HL-60 (cell line): ENCODE data around the gene PAX5.
"Not testable (repeated sequence)": the region's sequence is repeated elsewhere in the genome, so short reads cannot be mapped to it uniquely, and the experiment has no call there.

Experiments used
- DNase-seq, 2 experiments: peaks; one replicate each; pipeline ENCODE4 v3.0.0-alpha.2; 2010 to 2020; ENCODE audit warnings: low read depth in 1 of 2, low spot score in 1 of 2
- H3K27ac ChIP-seq: fragments of 250-450 bp; sonication (Bioruptor Pico); replicated peaks from 2 replicates; pipeline ENCODE4 v1.5.1; 2020; ENCODE audit warnings: mild to moderate bottlenecking, moderate library complexity
- H3K27me3 ChIP-seq: fragments of 250-450 bp; sonication (Bioruptor Pico); 2 replicates; pipeline ENCODE4 v1.5.1; 2021; ENCODE audit warnings: mild to moderate bottlenecking, moderate library complexity; ENCODE audit not compliant: insufficient read depth, poor library complexity, severe bottlenecking
- H3K4me3 ChIP-seq: replicated peaks from 2 replicates; pipeline ENCODE4 v1.5.1; 2011; ENCODE audit warnings: mild to moderate bottlenecking, control low read depth, low read length; ENCODE audit not compliant: insufficient read depth
- CTCF ChIP-seq: IDR thresholded peaks from one replicate; pipeline ENCODE4 v1.5.1; 2011; ENCODE audit warnings: low read length, control low read depth, inconsistent platforms; ENCODE audit not compliant: insufficient read depth
- GABPA ChIP-seq: IDR thresholded peaks from 2 replicates; pipeline ENCODE4 v1.6.1; 2012; ENCODE audit warnings: low read depth
- POLR2AphosphoS5 ChIP-seq: IDR thresholded peaks from 2 replicates; pipeline ENCODE4 v1.6.1; 2012; ENCODE audit warnings: low read depth
- SPI1 ChIP-seq: IDR thresholded peaks from 2 replicates; pipeline ENCODE4 v1.6.1; 2012; ENCODE audit warnings: low read depth, mild to moderate bottlenecking, borderline replicate concordance
- long read RNA-seq: library from polyadenylated mRNA; unstranded; transcript quantifications from one replicate; pipeline ENCODE4 v2.0.0, GENCODE V29; 2020
- TF ChIP-seq, protein P1 (sequence below): IDR thresholded peaks from 2 replicates; pipeline ENCODE4 v1.6.1; 2012; ENCODE audit warnings: low read depth; ENCODE audit not compliant: insufficient replicate concordance

Gene PAX5
- long read RNA-seq, result 0 reads

- H3K4me3 ChIP-seq, result peak within 1 kb of the TSS; percentile 41
- TF ChIP-seq, protein P1, sequence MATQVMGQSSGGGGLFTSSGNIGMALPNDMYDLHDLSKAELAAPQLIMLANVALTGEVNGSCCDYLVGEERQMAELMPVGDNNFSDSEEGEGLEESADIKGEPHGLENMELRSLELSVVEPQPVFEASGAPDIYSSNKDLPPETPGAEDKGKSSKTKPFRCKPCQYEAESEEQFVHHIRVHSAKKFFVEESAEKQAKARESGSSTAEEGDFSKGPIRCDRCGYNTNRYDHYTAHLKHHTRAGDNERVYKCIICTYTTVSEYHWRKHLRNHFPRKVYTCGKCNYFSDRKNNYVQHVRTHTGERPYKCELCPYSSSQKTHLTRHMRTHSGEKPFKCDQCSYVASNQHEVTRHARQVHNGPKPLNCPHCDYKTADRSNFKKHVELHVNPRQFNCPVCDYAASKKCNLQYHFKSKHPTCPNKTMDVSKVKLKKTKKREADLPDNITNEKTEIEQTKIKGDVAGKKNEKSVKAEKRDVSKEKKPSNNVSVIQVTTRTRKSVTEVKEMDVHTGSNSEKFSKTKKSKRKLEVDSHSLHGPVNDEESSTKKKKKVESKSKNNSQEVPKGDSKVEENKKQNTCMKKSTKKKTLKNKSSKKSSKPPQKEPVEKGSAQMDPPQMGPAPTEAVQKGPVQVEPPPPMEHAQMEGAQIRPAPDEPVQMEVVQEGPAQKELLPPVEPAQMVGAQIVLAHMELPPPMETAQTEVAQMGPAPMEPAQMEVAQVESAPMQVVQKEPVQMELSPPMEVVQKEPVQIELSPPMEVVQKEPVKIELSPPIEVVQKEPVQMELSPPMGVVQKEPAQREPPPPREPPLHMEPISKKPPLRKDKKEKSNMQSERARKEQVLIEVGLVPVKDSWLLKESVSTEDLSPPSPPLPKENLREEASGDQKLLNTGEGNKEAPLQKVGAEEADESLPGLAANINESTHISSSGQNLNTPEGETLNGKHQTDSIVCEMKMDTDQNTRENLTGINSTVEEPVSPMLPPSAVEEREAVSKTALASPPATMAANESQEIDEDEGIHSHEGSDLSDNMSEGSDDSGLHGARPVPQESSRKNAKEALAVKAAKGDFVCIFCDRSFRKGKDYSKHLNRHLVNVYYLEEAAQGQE, result peak; percentile 81
- TF ChIP-seq POLR2AphosphoS5 (no peak), CTCF (no peak)
- DNase-seq, result no peak
- H3K27ac ChIP-seq, result no peak within 1 kb of the TSS
- peaks cover 80% of the 10 kb centered on the region for H3K27me3 ChIP-seq
Measured at GRCh38 chr9:37033682-37034304, at the start of gene PAX5. Gene PAX5 (minus strand): TSS chr9:37034268. CDS start chr9:37034031, 237 bp downstream.

DNA sequence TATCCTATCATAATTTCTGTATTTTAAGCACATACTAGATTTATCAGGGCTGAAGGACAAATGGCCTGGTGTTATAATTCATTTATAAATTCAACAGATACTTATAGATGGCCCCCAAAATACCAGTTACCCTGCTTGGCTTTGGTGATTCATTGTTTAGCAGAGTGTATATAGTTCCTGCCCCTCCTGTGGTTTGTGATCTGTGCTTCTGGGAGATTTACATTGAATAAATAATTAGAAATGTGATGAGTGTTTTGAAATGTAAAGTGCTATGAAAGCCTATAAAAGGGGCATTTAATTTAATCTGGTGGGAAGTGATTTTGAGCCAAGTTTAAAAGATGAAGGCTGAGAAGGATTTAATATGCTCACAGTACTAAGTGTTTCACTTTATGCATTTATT is 49.6 kb upstream of the PAX5 start:
- Histone ChIP-seq H3K27me3 (no peaks in the 10 kb centered on the region), H3K4me3 (no peak overlapping the region), H3K27ac (no peak overlapping the region)
- DNase-seq, result no peak
- TF ChIP-seq SPI1 (no peak), POLR2AphosphoS5 (no peak), GABPA (no peak), CTCF (no peak)
- TF ChIP-seq, protein P1, result no peak

DNA sequence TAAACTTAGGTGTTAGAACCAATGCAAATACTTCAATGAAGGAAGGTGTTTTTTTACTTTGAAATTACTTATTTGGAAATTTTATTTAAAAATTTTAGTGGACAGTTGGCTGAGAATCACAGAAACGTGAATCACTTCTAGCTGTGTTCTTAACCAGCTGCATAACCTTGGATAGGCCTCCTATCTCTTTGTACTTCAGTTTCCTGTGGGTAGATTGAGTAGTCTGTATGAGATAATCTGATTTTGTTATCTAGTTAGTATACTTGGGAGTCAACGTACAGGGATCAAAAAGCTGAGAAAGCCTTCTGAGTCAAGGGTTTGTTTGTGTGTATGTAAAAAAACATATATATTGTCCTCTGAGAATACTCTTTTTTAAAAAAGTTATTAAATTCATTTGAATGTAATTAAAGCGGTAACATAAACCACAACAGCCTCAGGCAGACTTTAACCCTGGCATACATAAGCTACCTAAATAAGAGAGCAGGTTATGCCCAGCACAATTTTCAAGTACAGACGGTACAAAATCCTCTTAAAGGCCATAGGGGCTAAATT is 48.2 kb upstream of the PAX5 start:
- no peak overlapping the region for H3K27ac ChIP-seq
- TF ChIP-seq GABPA, result no peak
- no peak for TF ChIP-seq POLR2AphosphoS5
- TF ChIP-seq CTCF, result no peak
- TF ChIP-seq, protein P1, result no peak
- H3K27me3 ChIP-seq, result no peaks in the 10 kb centered on the region
- no peak for DNase-seq
- H3K4me3 ChIP-seq, result no peak overlapping the region

GRCh38 chr9:37081507-37081906 is 47.4 kb upstream of the PAX5 start:
- H3K27ac ChIP-seq, H3K27me3 ChIP-seq, H3K4me3 ChIP-seq, DNase-seq: not testable (repeated sequence)

DNA sequence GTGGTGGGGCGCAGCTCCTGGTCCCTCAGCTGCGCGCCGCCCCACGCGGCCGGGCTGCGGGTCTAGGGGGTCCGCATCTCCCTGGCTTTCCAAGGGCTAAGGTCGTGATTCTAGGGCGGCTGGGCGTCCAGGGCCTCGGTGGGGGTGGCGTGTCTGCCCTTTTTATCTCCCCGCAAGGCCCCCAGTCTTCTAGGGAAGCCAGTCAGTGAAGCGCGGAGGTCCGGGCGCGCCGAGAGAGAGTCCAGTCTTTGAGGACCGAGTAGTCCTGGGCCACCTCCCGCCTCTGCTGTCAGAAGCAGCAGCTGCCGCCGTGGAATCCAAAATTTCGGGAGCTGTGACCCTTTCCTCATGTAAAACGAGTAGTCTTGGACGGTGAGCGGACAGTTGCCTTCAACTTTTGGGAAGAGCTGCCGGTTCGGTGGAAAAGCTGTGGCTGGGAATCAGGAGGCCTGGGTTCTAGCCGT is 46.1 kb upstream of the PAX5 start:
- peak in 1 of 2 experiments; percentile 24 for DNase-seq
- H3K4me3 ChIP-seq, result peak overlapping the region; percentile 94
- not testable (repeated sequence) for H3K27me3 ChIP-seq
- peak overlapping the region; percentile 81 for H3K27ac ChIP-seq
